Ectodermal cell (in vitro differentiated cells): ENCODE results near the gene GAPDH.
"Not testable (repeated sequence)": the region's sequence is repeated elsewhere in the genome, so short reads cannot be mapped to it uniquely, and the experiment has no call there.

Source experiments
- H3K27ac ChIP-seq: 2 replicates; pipeline ENCODE4 v1.7.0; 2013; ENCODE audit warnings: mild to moderate bottlenecking, low read depth, low read length; ENCODE audit not compliant: insufficient read depth, poor library complexity, severe bottlenecking
- H3K27me3 ChIP-seq: 2 replicates; pipeline ENCODE4 v1.7.0; 2013; ENCODE audit warnings: mild to moderate bottlenecking, low read length; ENCODE audit not compliant: insufficient read depth, control insufficient read depth, poor library complexity, severe bottlenecking
- H3K36me3 ChIP-seq: one replicate; pipeline ENCODE4 v1.7.0; 2013; ENCODE audit warnings: low read length; ENCODE audit not compliant: control insufficient read depth, insufficient read depth
- H3K4me1 ChIP-seq: one replicate; pipeline ENCODE4 v1.7.0; 2013; ENCODE audit warnings: low read length; ENCODE audit not compliant: control insufficient read depth, insufficient read depth
- H3K4me3 ChIP-seq: 2 replicates; pipeline ENCODE4 v1.7.0; 2013; ENCODE audit warnings: low read depth, low read length, control low read depth; ENCODE audit not compliant: insufficient read depth
- H3K9me3 ChIP-seq: 2 replicates; pipeline ENCODE4 v1.7.0; 2013; ENCODE audit warnings: mild to moderate bottlenecking, low read length, moderate library complexity; ENCODE audit not compliant: control insufficient read depth
- WGBS, 2 experiments: methylation state at CpG; one replicate each; pipeline ENCODE4 v1.1.7; 2013; ENCODE audit warnings: missing lambda C conversion rate in 2 of 2; 5-methylcytosine and 5-hydroxymethylcytosine counted together

Gene GAPDH

DNA sequence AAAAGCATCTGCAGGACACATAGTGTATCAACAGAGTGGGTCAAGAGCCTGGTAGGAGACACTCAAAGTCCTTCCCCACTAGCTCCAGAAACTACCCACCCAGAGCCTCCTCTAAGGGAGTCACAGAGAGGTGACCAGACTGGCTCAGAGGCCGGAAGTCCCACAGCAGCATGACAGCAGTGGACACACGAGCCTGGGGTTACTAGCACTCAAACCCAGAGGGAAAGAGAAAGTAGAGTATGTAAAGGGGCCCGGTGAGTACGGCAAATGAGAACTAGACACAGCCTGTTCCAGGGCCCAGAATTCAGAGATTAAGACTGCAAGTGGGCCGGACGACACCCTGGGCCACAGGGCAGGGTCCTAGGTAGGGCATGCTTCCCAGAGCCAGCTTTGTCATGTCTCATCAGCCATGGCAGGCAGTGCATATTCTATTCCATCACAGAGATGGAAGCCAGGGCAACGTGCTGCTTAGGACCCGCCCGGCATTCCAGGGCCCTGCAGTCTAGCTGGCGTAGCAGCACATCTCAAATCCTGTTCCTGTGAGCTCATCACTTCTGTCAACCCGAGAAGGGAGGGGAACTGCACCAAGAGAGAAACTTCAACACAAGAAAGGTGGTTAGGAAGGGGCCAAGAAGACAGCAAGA is 17.3 kb downstream of the GAPDH start:
- Histone ChIP-seq H3K36me3 (peaks cover 11% of the 10 kb centered on the region), H3K4me3 (no peak overlapping the region), H3K4me1 (peaks cover 5% of the 10 kb centered on the region), H3K27me3 (no peaks in the 10 kb centered on the region), H3K27ac (no peak overlapping the region), H3K9me3 (no peaks in the 10 kb centered on the region)
- 92 to 94% methylated on average over 11 of the region's 11 CpGs for WGBS, 2 experiments

DNA sequence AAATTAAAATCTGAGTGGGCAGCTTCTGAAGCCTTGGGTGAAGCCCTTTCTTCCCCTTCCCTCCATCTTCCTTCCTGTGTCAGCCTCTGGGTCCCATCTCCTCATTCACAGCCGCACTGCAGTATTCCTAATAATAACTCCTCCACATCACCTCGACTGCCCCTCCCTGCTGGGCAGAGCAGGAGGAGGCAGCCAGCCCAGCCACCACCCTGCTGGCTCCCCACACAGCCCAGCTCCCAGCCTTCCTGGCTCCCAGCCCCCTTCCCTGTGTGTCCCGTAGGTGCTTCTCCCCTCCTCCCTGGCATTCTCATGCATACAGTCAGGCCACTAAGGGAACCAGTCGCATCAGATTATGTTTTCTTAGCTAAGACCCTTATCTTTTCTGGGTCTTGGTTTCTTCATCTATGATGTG is 17.8 kb downstream of the GAPDH start:
- H3K9me3 ChIP-seq = no peaks in the 10 kb centered on the region
- H3K27ac ChIP-seq = no peak overlapping the region
- no peak overlapping the region for H3K4me3 ChIP-seq
- H3K36me3 ChIP-seq = peaks cover 6% of the 10 kb centered on the region
- WGBS, 2 experiments = 79 to 81% methylated on average over 4 of the region's 4 CpGs
- H3K4me1 ChIP-seq = peaks cover 5% of the 10 kb centered on the region
- no peaks in the 10 kb centered on the region for H3K27me3 ChIP-seq

DNA sequence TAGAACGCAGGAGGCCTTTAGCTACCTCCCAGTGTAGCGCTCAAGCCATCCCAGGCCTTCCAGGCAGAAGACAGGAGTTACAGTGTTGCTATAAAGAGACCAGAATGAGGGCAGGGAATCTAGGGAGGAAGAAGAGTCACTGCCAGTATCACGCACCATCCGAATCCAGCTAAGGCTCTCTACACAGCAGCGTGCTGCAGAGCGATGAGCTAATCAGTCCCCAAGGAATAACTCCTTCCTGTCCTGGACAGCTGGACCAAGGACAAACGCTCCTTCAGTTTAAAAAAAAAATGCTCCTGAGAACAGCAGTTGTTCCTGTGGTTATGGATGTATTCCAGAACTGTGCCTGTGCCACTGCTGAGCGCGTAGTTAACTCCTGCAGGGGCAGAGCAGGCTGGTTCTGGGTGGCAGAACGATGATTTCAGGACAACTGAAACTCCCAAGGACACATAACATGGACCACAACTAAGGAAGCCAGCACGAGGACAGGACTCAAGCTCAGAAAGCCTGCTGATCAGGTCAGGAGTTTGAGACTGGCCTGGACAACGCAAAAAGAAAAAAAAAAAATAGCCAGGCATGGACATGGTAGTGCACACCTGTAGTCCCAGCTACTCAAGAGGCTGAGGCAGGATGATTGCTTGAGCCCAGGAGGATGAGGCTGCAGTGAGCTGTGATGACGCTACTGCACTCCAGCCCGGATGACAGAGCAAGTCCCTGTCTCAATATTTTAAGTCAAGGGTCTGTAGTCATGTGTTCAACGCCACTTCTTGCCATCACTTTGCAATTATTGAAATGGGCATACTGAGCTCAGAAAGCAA is 18.9 kb downstream of the GAPDH start:
- Histone ChIP-seq H3K36me3 (peaks cover 4% of the 10 kb centered on the region), H3K9me3 (no peaks in the 10 kb centered on the region), H3K4me3 (no peak overlapping the region), H3K4me1 (peaks cover 5% of the 10 kb centered on the region), H3K27ac (no peak overlapping the region), H3K27me3 (no peaks in the 10 kb centered on the region)
- 92 to 93% methylated on average over 15 of the region's 15 CpGs for WGBS, 2 experiments

DNA sequence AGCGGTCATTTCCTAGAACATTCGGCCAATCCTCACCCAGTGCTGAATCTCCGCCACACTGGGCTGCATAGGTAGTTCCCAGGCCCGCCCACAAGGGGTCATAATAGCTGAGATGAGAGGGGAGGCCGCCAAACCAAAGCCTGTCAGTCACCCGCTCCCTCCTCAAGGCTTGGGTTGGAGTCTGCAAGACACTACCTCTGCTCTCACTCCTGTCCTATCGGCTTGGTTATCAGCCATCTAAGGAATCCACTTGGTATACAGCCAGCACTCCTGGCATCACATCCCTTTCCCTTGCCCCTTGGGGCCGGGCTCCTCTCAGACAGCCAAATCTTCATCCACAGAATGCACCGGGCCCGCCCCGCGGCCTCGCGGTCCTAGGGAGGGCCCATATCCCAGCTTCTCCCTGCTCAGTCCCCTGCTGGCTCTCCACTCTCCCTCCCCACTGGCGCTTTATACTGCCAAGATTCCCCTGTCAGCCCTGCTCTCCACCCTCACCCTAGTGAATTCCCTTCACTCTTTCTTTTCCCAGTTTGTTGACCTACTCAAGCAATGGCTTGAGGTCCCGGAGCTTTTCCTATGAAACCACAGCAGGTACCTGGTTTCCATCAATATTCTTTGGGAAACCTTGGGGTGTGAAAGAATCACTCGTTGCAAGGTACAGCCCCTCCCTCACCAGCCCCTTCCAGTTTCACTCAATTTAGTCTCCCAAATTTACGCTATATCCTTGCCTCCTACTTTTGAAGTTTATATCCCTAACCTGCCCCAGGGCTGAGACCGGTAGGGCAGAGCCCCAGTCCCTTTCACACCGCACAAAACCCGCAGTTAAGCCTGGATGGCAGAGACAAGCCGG is 20.1 kb downstream of the GAPDH start:
- no peaks in the 10 kb centered on the region for H3K9me3 ChIP-seq
- H3K4me1 ChIP-seq = peaks cover 5% of the 10 kb centered on the region
- H3K27me3 ChIP-seq = no peaks in the 10 kb centered on the region
- H3K36me3 ChIP-seq = peaks cover 4% of the 10 kb centered on the region
- peak overlapping the region; percentile 80 for H3K4me3 ChIP-seq
- no peak overlapping the region for H3K27ac ChIP-seq
- WGBS, 2 experiments = 10 to 11% methylated on average over 22 of the region's 22 CpGs

DNA sequence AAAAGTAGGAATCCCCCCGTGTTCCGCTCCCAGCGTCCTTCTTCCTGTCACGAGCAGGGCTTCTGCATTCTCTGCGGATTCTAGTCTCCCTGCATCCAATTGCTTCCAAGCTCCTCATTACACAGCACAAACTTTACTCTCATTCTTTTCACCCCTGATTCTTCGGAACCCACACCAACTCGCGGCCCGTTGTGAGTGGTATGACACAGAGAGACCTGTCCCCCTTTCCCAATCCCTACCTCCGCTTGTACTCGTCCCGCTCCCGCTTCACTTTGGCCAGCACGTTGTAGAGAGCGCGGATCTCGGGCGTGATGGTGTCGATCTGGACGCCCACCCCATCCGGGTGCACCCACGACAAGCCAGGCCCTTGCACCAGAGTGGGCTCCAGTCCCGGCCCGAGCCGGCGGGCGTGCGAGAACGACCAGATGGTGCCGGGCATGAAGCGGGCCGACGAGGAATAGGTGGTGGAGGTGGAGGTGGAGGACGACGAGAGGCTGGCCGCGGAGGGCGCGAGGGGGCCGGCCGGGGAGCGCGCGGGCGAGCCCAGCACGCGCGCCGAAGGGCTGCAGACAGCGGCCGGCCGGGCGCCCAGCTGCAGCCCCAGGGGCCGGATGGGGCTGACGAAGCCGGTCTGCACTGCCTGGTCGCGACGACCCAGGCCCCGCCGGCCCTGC is 20.8 kb downstream of the GAPDH start:
- Histone ChIP-seq H3K4me1 (peaks cover 5% of the 10 kb centered on the region), H3K36me3 (peaks cover 12% of the 10 kb centered on the region), H3K9me3 (no peaks in the 10 kb centered on the region), H3K27me3 (no peaks in the 10 kb centered on the region), H3K27ac (peak overlapping the region; percentile 36), H3K4me3 (peak overlapping the region; percentile 80)
- WGBS, 2 experiments = 1 to 2% methylated on average over 61 of the region's 61 CpGs

DNA sequence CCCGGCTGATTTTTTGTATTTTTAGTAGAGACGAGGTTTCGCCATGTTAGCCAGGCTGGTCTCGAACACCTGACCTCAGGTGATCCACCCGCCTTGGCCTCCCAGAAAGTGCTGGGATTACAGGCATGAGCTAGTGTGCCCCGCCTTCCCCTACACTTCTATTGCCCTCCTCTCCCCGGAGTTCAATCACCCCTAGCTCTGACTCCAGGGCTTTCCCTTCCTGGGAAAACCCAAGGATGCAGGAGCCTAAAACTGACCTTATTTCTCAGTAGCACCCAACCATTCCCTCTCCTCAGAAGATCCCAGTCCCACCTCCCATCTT is 22.1 kb downstream of the GAPDH start:
- 86 to 87% methylated on average over 7 of the region's 7 CpGs for WGBS, 2 experiments
- not testable (repeated sequence) for H3K27me3 ChIP-seq, H3K27ac ChIP-seq, H3K4me3 ChIP-seq, H3K9me3 ChIP-seq, H3K4me1 ChIP-seq
- peaks cover 23% of the 10 kb centered on the region for H3K36me3 ChIP-seq

DNA sequence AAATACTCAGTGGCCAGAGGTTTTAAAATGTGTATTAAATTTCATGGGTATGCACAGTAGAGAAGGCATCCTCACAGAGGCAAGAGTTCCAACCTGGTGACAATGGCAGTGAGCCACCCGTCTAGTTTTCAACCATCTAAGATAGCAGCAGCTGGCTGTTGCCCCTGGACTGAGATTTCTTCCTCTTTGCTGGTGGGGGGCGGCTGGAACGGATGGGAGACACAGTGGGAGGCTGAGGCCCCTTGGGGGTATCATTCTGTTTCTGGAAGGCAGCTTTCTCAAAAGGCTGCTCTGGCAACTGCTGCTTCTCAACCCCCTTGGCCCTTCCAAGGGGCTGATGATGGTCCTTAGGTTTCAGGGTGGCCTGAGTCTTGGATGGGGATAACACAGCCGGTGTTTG is 22.5 kb downstream of the GAPDH start:
- H3K27me3 ChIP-seq = no peaks in the 10 kb centered on the region
- WGBS, 2 experiments = 91 to 93% methylated on average over 4 of the region's 4 CpGs
- no peak overlapping the region for H3K27ac ChIP-seq
- H3K36me3 ChIP-seq = peaks cover 23% of the 10 kb centered on the region
- peaks cover 5% of the 10 kb centered on the region for H3K4me1 ChIP-seq
- no peak overlapping the region for H3K4me3 ChIP-seq
- no peaks in the 10 kb centered on the region for H3K9me3 ChIP-seq

DNA sequence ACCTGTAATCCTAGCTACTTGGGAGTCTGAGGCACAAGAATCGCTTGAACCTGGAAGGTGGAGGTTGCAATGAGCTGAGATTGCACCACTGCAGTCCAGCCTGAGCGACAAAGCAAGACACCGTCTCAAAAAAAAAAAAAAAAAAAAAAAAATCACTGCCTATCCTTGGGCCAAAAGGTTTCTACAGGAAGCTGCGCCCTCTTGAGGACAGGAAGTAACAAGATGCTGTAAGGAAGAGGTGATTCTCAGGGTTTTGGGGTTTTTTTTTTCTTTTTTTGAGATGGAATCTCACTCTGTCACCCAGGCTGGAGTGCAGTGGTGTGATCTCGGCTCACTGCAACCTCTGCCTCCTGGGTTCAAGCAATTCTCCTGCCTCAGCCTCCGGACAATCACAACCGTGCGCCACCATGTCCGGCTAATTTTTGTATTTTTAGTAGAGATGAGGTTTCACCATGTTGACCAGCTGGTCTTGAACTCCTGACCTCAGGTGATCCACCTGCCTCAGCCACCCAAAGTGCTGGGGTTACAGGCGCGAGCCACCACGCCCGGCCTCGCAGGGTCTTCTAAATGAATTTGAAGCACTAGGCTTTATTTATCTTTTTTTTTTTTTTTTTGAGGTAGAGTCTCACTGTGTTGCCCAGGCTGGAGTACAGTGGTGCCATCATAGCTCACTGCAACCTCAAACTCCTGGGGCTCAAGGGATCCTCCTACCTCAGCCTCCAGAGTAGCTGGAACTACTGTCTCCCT is 23.9 kb downstream of the GAPDH start:
- WGBS, 2 experiments = 82% methylated on average over 12 to 14 of the region's 14 CpGs
- not testable (repeated sequence) for H3K9me3 ChIP-seq, H3K27ac ChIP-seq, H3K4me3 ChIP-seq, H3K4me1 ChIP-seq, H3K27me3 ChIP-seq
- H3K36me3 ChIP-seq = peaks cover 32% of the 10 kb centered on the region

DNA sequence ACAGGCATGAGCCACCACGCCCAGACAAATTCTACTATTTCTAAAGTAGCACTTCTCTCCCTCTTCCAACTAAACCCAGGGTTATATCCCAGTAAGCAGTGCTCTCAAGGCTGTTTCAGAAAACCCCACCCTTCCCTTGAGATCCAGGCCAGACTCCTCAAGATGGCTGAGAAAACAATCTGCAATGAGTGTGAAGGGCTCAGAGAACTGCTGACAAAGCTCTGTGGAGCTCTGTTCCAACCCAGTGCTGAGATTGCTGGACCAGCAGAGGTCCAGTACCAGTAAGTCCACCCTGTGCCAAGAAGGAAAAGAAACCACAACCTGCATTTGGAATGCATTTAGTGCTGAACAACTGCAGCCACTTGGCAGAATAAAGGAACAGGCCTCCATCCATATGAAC is 25.2 kb downstream of the GAPDH start:
- Histone ChIP-seq H3K4me1 (peaks cover 4% of the 10 kb centered on the region), H3K27me3 (no peaks in the 10 kb centered on the region), H3K36me3 (peaks cover 33% of the 10 kb centered on the region), H3K4me3 (no peak overlapping the region), H3K27ac (no peak overlapping the region), H3K9me3 (no peaks in the 10 kb centered on the region)
- 92 to 98% methylated on average over 1 of the region's 1 CpG for WGBS, 2 experiments
